Measurements from ENCODE around the gene POFUT2.

The POFUT2 gene

DNA sequence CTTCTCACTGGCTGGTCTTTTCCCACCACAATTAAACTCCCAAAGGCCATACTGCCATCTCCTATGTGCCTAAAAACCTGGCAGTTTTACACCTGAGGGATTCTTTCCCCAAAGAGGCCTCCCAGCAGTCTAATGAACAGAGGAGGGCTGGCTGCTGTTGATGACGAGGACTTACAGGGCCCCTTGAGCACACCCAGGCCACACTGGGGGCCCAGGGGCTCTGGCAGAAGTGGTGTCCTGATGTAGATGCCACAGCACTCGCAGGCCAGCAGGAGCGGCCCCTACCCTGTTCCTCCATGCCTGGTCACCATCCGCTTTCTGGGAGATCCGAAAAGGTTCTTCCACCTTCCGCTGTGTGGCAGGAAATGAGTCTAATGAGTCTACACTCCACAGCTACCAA is 24.2 kb downstream of the POFUT2 start:
- DNase-seq (ENCODE audit: low read depth in 3 of 3) = no peak

DNA sequence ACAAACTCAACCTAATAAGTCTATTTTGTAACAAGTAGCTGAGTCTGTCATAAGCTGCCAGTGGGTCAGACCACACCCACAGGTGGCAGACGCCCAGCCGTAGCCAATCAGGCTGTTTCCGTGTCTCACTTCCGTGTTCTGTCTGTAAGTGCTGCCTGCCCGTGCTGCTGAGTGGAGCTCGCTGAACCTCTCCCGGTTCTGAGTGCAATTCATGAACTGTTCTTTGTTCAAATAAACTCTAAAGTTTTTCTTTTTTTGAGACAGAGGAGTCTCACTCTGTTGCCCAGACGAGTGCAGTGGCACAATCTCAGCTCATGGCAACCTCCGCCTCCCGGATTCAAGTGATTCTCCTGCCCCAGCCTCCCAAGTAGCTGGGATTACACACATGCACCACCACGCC is 25.1 kb downstream of the POFUT2 start:
- DNase-seq (ENCODE audit: low read depth in 3 of 3) = no peak

GRCh38 chr21:45262041-45262581 is 25.6 kb downstream of the POFUT2 start:
- DNase-seq (ENCODE audit: low read depth in 3 of 3) = no peak

- no peak for DNase-seq (ENCODE audit: low read depth in 3 of 3)
Measured at GRCh38 chr21:45261093-45261492, 26.6 kb downstream of the POFUT2 start.

GRCh38 chr21:45260191-45260825 is 27.4 kb downstream of the POFUT2 start:
- no peak for DNase-seq (ENCODE audit: low read depth in 3 of 3)

GRCh38 chr21:45259206-45259840 is 28.4 kb downstream of the POFUT2 start:
- DNase-seq (ENCODE audit: low read depth in 3 of 3) = no peak

DNA sequence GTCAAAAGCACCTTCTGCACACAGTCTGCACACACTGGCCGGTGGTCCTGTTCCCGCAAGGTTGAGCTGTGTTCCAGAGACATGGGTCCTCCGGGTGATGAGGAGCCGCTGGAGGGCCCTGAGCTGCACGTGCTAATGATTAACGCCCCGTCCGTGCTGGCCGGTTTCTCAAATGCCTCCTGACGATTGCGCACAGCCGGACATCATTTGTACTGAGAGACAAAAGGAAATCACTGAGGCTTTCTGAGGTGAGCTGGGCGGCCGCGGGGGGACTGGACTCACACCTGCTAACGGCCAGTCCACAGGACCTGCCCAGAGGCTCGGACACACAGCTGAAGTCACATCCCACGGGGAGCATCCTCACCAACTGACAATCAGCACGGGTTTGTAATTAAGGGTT is 29.2 kb downstream of the POFUT2 start:
- DNase-seq (ENCODE audit: low read depth in 3 of 3) = no peak

GRCh38 chr21:45257673-45258341 is 29.9 kb downstream of the POFUT2 start:
- no peak for DNase-seq (ENCODE audit: low read depth in 3 of 3)

GRCh38 chr21:45256912-45257672 is 30.6 kb downstream of the POFUT2 start:
- DNase-seq (ENCODE audit: low read depth in 3 of 3) = no peak

DNA sequence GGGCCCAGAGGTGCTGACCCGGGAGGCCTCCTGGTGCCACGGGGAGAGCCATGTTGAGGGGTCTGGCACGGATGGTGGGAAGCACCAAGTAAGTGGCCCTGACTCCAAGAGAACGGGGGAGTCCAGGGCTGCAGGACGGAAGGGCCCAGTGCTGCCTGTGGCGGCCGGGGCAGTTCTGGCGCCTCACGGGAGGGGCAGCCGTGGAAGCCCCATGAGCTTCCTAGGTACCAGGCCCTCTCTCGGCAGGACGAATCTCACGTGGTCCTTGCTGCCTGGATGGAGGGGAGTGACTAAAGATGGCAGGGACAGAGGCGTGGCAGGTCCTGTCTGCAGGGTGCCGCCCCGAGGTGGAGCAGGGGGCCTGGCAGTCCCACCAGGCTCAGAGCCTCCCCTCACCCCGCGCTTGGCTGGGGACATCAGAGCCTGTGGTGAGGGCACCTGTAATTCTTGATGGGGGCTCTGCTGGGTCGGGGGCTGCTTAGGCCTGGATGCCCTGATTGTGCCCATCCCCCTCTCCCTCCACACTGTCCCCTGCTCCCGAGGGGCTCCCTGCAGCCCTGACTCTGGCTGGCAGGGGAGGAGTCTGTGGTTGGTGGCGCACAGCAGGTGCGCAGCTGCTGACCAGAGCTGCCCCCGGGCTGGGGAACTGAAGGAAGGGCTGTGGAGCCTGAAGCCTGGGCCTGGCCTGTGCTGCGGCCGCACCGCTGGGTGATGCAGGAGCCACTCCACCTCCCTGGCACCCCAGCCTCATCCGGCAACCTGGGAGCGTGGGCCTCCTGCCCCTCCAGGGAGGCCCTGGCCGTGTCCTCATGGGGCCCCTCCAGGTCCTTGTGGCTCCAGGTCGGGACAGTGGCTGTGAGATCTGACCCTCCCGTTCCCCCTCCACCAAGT is 31.4 kb downstream of the POFUT2 start:
- DNase-seq (ENCODE audit: low read depth in 3 of 3) = no peak

DNA sequence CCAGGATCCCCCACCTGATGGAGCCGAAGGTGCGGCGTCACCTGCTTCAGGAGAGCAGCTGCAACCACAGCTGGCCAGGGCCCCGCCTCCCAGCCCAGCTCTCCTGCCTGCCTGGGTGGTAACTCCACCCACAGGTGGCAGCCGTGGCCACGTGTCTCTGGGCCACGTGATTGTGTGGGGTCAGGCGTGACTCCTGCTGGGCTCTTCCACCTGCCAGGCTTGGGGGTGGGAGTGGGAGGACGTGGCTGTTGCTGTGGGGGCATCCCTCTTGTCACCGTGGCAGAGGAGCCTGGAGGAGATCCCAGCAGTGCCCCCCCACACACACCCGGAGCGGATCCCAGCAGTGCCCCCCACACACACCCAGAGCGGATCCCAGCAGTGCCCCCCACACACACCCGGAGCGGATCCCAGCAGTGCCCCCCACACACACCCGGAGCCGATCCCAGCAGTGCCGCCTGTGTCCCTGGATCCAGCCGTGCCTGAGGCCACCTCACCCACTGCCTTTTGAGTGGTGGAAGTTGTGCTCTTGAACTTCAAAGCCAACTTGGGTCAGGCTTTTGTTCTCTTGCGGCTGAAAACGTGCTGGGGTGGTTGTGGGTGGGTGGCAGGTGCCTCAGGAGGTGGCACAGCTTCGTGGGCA is 32.2 kb downstream of the POFUT2 start:
- DNase-seq (ENCODE audit: low read depth in 3 of 3) = no peak

- DNase-seq (ENCODE audit: low read depth in 3 of 3) = no peak
Measured at GRCh38 chr21:45254460-45254930, 33.2 kb downstream of the POFUT2 start.

DNA sequence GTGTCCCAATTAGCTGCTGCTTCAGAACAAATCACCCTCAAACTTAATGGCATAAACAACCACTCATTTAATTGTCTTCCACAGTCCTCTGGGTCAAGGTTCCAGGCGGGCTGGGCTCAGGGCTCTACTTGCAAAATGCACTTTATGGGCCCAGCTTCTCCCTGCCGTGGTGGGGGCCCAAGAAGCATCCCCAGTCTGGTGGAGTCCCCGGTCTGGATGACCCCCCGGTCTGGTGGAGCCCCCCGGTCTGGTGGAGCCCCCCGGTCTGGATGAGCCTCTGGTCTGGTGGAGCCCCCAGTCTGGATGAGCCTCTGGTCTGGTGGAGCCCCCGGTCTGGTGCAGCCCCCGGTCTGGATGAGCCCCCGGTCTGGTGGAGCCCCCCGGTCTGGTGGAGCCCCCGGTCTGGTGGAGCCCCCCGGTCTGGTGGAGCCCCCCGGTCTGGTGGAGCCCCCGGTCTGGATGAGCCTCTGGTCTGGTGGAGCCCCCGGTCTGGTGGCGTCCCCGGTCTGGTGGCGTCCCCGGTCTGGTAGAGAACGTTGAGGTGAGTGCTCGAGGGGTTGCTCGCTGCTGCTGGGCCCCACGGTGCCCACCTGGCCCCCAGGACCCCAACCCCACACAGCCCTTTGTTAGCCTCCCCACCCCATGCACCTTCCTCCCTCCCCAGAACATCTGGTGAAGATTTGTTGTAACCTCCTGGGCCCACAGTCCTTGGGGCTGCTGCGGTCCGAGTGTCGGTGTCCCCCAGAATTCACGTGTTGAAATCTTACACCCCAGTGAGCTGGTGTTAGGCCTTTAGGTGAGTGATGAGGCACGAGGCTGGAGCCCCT is 33.8 kb downstream of the POFUT2 start:
- DNase-seq (ENCODE audit: low read depth in 3 of 3) = no peak

- DNase-seq (ENCODE audit: low read depth in 3 of 3) = no peak
Measured at GRCh38 chr21:45253180-45253579, 34.5 kb downstream of the POFUT2 start.

DNA sequence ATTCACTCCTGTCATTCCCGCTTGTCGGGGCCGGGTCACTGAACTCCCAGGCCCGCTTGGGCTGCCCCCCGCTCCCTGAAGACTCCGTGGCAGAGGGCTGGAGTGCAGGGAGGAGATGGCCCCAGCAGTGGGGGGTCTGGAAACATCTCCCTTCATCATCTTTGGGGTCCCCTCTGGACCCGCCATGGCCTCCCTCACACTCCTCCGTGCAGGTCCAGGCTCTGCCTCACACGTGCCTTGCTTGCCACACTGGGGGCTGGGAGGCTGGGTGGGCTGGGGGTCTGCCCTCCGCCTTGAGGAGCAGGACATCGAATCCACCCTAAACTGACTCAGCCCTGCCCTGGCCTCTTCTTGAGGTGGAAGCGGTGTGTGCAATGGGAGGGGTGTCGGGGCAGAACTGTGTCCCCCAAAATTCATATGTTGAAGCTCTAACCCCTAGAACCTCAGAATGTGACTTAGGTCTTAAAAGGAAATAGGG is 35.2 kb downstream of the POFUT2 start:
- no peak for DNase-seq (ENCODE audit: low read depth in 3 of 3)

DNA sequence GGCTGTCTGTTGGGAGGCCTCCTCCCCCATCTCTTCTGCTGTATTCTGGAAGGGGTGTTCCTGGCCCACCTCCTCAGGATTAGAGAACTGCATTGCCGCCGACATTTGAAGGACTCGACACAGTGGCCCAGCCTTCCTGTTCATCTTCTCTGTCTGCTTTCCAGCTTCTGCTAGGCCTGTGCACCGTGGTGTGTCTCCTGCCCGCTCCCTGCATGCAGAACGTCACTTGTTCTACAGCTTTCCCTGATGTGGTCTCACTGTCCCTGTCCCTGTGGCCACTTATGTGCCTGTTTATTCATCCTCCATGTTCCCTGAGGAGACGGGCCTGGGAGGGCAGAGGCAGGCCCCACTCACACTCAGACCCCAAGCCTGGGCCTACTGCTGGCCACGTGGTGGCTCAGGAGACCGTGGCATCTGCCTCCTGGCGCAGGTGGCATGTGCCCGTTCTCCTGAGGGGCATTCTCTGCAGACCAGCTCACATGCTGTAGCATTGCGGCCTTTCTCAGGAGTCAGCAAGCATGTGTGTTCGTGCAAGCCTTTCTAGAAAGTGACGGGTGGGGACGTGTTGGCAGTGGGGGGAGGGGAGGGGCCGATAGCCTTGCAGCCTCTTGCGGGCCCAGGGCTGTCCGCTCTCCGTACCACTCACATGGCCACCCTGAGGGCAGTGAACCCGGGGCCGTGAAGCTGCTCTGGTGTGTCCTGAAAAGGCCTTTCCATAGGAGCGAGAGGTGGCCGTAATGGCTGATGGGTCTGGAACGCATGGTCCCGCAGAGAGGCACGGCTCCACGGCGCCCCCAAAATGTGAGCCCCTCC is 35.9 kb downstream of the POFUT2 start:
- DNase-seq (ENCODE audit: low read depth in 3 of 3) = no peak

GRCh38 chr21:45250914-45251634 is 36.6 kb downstream of the POFUT2 start:
- DNase-seq (ENCODE audit: low read depth in 3 of 3) = no peak

DNA sequence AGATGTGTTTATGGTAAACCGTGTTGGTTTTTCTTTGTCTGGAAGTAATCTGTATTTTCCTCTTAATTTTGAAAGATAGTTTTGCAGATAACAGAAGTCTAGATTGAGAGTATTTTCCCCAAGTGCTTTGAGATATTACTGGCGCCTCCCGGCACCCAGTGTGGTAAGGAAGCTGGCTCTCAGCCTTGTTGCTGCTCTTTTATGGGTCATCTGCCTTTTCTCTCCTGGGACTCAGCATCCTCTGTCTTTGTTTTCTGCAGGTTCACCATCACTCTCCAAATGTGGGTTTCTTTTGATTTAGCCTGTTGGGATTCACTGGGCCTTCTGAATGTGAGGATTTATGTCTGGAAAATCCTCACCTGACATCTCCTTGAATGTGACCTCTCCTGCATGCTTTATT is 37.4 kb downstream of the POFUT2 start:
- DNase-seq (ENCODE audit: low read depth in 3 of 3) = no peak

Measured in stimulated activated CD4-positive, alpha-beta T cell treated with anti-CD3 and anti-CD28 coated beads, TNF-alpha, amount 100 ng/mL, for 4 hours (primary cell).